ENCODE results near the gene ENOX1. TPM values are rescaled to one million over a fixed set of nuclear protein-coding genes. Genes with fewer than 3 reads are reported as not detected.

Gene ENOX1
- total RNA-seq, 1 experiment from 2014 or later, result 0.26 TPM

DNA sequence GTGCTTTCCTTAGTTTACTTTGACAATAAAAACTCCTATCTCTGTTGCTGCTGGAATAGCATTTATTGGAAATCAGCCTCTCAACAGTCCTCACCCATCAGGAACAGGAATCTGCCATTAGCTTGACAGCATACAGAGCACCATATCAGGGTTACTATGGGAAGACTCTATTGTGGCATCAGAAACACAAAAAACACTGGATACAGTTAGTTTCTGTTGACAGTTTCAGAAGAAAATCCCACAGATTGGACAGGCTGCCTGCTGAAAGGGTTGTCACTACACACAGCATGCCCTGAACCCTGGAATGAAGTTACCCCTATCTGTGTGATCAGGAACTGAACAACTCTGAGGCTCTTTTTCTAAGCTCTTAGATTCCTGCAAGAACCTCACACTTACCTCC lies 172.7 kb downstream of the ENOX1 start:
- DNase-seq (ENCODE audit: low spot score) (no peak), ATAC-seq (no peak)
- Mint-ChIP-seq H3K27ac (no peak overlapping the region), H3K36me3 (peaks cover 4% of the 10 kb centered on the region; the same call in 1 of the 2 replicates), H3K4me3 (no peak overlapping the region), H3K4me1 (peaks cover 7% of the 10 kb centered on the region), H3K9me3 (peaks cover 16% of the 10 kb centered on the region), H3K27me3 (ENCODE audit: low read depth) (no peaks in the 10 kb centered on the region; the same call in 1 of the 2 replicates)
- CTCF ChIA-PET, result interaction anchor here (0.6 kb wide), 2 partner anchors 388 to 1542 kb away, joined by 5 read pairs; no protein-coding TSS in a partner anchor
- POLR2A ChIA-PET, result interaction anchor here (0.6 kb wide), 1 partner anchor 130 kb away, joined by 3 read pairs; no protein-coding TSS in a partner anchor
- TF ChIP-seq, protein P1, sequence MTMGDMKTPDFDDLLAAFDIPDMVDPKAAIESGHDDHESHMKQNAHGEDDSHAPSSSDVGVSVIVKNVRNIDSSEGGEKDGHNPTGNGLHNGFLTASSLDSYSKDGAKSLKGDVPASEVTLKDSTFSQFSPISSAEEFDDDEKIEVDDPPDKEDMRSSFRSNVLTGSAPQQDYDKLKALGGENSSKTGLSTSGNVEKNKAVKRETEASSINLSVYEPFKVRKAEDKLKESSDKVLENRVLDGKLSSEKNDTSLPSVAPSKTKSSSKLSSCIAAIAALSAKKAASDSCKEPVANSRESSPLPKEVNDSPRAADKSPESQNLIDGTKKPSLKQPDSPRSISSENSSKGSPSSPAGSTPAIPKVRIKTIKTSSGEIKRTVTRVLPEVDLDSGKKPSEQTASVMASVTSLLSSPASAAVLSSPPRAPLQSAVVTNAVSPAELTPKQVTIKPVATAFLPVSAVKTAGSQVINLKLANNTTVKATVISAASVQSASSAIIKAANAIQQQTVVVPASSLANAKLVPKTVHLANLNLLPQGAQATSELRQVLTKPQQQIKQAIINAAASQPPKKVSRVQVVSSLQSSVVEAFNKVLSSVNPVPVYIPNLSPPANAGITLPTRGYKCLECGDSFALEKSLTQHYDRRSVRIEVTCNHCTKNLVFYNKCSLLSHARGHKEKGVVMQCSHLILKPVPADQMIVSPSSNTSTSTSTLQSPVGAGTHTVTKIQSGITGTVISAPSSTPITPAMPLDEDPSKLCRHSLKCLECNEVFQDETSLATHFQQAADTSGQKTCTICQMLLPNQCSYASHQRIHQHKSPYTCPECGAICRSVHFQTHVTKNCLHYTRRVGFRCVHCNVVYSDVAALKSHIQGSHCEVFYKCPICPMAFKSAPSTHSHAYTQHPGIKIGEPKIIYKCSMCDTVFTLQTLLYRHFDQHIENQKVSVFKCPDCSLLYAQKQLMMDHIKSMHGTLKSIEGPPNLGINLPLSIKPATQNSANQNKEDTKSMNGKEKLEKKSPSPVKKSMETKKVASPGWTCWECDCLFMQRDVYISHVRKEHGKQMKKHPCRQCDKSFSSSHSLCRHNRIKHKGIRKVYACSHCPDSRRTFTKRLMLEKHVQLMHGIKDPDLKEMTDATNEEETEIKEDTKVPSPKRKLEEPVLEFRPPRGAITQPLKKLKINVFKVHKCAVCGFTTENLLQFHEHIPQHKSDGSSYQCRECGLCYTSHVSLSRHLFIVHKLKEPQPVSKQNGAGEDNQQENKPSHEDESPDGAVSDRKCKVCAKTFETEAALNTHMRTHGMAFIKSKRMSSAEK (CRISPR knock-in tag; IDR thresholded peaks at IDR 0.05; ENCODE audit: borderline replicate concordance), result no peak
- TF ChIP-seq, protein P2, sequence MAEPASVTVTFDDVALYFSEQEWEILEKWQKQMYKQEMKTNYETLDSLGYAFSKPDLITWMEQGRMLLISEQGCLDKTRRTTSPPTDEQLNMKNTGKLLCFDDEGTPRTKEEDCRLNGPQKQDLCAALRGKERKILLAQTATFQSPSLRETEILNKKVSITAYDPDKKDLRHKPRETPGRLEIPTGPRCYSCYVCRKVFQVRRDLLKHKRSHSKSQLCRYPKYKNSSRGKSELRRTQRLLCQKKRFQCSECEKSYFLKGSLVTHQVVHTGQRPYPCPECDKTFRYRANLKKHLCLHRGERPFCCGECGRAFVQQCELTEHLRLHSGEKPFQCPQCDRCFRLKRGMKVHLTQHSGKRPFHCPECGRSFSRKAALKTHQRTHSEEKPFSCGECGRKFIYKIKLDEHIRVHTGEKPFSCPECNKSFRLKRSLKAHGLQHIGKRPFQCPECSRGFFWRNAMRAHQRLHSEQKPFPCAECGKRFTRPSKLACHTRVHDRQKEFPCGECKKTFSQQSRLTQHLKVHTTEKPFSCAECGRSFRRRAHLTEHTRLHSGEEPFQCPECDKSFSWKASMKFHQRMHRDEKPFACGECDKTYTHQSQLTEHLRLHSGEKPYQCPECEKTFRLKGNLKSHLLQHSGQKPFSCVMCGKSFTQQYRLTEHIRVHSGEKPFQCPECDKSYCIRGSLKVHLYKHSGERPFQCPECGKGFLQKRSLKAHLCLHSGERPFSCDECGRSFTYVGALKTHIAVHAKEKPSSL (CRISPR knock-in tag; conservative IDR thresholded peaks at IDR 0.05), result no peak
- TF ChIP-seq ZNF423 (CRISPR knock-in tag; IDR thresholded peaks at IDR 0.05), result no peak
- TF ChIP-seq RORB (CRISPR knock-in tag; IDR thresholded peaks at IDR 0.05), result no peak
- no peak for TF ChIP-seq FOXJ3 (CRISPR knock-in tag; IDR thresholded peaks at IDR 0.05; ENCODE audit: borderline replicate concordance)
- TF ChIP-seq ZNF317 (CRISPR knock-in tag; IDR thresholded peaks at IDR 0.05; ENCODE audit: borderline replicate concordance, low read depth), result no peak
- TF ChIP-seq, protein P3, sequence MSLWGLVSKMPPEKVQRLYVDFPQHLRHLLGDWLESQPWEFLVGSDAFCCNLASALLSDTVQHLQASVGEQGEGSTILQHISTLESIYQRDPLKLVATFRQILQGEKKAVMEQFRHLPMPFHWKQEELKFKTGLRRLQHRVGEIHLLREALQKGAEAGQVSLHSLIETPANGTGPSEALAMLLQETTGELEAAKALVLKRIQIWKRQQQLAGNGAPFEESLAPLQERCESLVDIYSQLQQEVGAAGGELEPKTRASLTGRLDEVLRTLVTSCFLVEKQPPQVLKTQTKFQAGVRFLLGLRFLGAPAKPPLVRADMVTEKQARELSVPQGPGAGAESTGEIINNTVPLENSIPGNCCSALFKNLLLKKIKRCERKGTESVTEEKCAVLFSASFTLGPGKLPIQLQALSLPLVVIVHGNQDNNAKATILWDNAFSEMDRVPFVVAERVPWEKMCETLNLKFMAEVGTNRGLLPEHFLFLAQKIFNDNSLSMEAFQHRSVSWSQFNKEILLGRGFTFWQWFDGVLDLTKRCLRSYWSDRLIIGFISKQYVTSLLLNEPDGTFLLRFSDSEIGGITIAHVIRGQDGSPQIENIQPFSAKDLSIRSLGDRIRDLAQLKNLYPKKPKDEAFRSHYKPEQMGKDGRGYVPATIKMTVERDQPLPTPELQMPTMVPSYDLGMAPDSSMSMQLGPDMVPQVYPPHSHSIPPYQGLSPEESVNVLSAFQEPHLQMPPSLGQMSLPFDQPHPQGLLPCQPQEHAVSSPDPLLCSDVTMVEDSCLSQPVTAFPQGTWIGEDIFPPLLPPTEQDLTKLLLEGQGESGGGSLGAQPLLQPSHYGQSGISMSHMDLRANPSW (CRISPR knock-in tag; conservative IDR thresholded peaks at IDR 0.05; ENCODE audit: low read depth), result no peak
- TF ChIP-seq, protein P4, sequence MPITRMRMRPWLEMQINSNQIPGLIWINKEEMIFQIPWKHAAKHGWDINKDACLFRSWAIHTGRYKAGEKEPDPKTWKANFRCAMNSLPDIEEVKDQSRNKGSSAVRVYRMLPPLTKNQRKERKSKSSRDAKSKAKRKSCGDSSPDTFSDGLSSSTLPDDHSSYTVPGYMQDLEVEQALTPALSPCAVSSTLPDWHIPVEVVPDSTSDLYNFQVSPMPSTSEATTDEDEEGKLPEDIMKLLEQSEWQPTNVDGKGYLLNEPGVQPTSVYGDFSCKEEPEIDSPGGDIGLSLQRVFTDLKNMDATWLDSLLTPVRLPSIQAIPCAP (CRISPR knock-in tag; IDR thresholded peaks at IDR 0.05), result no peak
- no peak for TF ChIP-seq GABPB1 (CRISPR knock-in tag; IDR thresholded peaks at IDR 0.05)
- no peak for TF ChIP-seq ZNF232 (CRISPR knock-in tag; IDR thresholded peaks at IDR 0.05)
- no peak for TF ChIP-seq OVOL2 (CRISPR knock-in tag; IDR thresholded peaks at IDR 0.05; ENCODE audit: borderline replicate concordance)
- TF ChIP-seq, protein P5, sequence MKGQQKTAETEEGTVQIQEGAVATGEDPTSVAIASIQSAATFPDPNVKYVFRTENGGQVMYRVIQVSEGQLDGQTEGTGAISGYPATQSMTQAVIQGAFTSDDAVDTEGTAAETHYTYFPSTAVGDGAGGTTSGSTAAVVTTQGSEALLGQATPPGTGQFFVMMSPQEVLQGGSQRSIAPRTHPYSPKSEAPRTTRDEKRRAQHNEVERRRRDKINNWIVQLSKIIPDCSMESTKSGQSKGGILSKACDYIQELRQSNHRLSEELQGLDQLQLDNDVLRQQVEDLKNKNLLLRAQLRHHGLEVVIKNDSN (CRISPR knock-in tag; IDR thresholded peaks at IDR 0.05), result no peak
